ENCODE measurements around the gene CCDC122.

- no peak for TF ChIP-seq CHD2 (IDR thresholded peaks at IDR 0.05; ENCODE audit: low read length)
- TF ChIP-seq MAFK (IDR thresholded peaks at IDR 0.05; ENCODE audit: low read depth, low read length): no peak
- TF ChIP-seq EZH2 (IDR thresholded peaks at IDR 0.05; ENCODE audit: low read depth, low read length, severe bottlenecking): no peak
- TF ChIP-seq, protein P1, sequence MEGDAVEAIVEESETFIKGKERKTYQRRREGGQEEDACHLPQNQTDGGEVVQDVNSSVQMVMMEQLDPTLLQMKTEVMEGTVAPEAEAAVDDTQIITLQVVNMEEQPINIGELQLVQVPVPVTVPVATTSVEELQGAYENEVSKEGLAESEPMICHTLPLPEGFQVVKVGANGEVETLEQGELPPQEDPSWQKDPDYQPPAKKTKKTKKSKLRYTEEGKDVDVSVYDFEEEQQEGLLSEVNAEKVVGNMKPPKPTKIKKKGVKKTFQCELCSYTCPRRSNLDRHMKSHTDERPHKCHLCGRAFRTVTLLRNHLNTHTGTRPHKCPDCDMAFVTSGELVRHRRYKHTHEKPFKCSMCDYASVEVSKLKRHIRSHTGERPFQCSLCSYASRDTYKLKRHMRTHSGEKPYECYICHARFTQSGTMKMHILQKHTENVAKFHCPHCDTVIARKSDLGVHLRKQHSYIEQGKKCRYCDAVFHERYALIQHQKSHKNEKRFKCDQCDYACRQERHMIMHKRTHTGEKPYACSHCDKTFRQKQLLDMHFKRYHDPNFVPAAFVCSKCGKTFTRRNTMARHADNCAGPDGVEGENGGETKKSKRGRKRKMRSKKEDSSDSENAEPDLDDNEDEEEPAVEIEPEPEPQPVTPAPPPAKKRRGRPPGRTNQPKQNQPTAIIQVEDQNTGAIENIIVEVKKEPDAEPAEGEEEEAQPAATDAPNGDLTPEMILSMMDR (IDR thresholded peaks at IDR 0.05; ENCODE audit: control extremely low read depth in 1 of 3, insufficient read depth in 1 of 3, low read depth in 1 of 3, low read length in 3 of 3): no peak
- TF ChIP-seq TBP (IDR thresholded peaks at IDR 0.05; ENCODE audit: low read depth, low read length): no peak
- TF ChIP-seq TCF12 (IDR thresholded peaks at IDR 0.05; ENCODE audit: low read depth, low read length): no peak
- TF ChIP-seq POLR2AphosphoS5 (IDR thresholded peaks at IDR 0.05; ENCODE audit: low read depth, low read length): no peak
- TF ChIP-seq SIX5 (IDR thresholded peaks at IDR 0.05; ENCODE audit: low read depth, low read length): no peak
- no peak for TF ChIP-seq CHD7 (IDR thresholded peaks at IDR 0.05; ENCODE audit: insufficient replicate concordance, low read length)
- TF ChIP-seq BACH1 (IDR thresholded peaks at IDR 0.05; ENCODE audit: low read length): no peak
These were observed 795 bp upstream of the CCDC122 start for GRCh38 chr13:43880214-43880855.
